NCI-H510A treated with DMSO at 0.1 percent for 48 hours (cell line): ENCODE measurements around the gene SMAD6.

ENCODE experiments used
- DNase-seq: peaks from one replicate; lab custom pipeline; 2025; lab: John Stamatoyannopoulos, UW

Gene SMAD6

DNA sequence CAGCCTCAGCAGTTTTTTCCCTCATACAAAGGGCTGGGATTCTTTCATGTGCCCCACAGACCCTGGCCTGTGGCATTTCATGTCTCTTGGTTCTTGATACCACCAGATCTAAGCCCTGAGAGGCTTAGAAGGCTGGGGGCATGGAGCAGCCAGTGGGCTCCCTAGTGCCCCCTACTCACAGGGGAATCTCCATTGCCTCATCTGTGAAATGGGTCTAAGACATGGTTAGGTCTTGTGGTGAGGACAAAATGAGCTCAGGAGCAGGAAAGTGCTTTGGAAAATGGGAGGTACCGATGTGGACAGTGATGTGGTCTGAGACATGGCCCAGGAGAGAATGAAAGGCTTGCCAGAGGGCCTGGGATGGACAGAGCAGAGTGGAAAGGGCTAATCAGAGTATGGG is 94.3 kb downstream of the SMAD6 start:
- DNase-seq = no peak

GRCh38 chr15:66797921-66798320 is 95.9 kb downstream of the SMAD6 start:
- no peak for DNase-seq

- no peak for DNase-seq
Observed at GRCh38 chr15:66798426-66799061, 96.5 kb downstream of the SMAD6 start.

GRCh38 chr15:66799242-66799641 is 97.2 kb downstream of the SMAD6 start:
- no peak for DNase-seq

DNA sequence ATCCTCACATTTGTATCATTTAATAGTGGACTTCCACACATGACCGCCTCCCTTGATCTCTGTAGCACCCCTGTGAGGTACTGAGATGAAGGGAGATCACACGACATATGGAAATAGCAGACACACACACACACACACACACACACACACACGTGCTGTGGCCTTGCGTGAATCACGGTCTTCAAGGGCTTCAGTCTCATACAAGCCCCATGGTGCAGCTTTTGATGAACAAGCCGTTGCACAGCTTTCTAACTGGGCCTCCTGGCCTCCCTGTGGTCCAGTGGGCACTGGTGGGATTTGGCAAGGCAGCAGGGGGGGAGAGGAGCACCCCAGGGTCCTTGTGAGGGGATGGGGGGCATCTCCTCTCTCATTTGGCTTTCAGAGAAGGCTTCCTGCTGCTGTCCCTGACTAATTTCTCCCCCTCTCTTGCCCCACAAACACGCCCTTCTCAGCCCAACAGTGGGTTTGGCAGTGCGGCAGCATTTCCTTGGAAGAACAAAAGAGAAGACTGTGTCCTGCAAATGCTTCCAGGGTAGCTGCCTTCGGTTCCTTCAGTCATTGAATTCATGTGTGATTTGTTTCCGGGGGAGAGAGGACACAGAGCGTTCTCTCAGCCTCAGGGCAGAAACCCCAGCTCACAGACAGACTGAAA is 98.7 kb downstream of the SMAD6 start:
- no peak for DNase-seq

DNA sequence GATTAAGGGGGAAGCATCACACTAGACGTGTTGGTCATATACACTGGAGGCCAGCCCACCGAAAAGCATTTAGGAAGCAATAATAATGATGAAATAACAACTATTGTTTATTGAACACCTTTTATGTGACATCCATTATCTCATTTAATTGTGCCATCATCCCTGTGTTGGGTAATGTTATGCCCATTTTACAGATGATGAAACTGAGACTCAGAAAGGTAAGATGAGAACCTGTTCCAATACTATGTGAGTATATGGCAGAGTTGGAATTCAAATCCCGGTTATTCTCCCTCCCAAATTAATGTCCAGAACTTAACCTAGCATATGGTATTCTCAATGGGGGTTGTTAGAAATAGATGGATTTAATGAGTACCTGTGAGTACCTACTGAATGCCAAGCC is 99.2 kb downstream of the SMAD6 start:
- DNase-seq = no peak

- DNase-seq = no peak
Observed at GRCh38 chr15:66802025-66803001, 100.3 kb downstream of the SMAD6 start.

DNA sequence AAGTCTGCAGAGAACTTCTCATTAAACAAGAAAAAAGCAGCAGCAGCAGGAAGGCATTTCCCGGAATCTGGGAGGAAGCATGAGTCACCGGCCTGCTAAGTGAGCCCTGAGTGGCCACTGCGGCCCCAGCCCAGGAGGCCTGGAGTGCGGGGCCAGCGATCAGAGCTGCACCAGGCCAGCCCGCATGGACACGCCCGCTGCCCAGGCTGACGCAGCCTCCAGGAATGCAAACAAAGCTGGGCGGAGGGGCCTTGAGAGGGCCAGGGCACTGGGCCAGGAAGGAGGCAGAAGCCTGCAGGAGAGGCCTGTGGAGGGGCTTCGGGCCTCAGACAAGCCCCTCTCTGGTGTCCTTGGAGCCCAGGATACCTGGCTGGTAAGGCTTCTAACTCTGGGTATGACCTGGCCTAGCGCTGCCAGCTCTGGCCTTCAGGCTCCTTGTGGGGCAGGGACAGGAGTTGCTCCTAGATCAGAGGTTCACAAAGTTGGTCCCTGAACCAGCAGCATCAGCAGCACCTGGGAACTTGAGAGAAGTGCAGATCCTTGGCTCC is 101.2 kb downstream of the SMAD6 start:
- no peak for DNase-seq

GRCh38 chr15:66803749-66804148 is 101.7 kb downstream of the SMAD6 start:
- DNase-seq = no peak

DNA sequence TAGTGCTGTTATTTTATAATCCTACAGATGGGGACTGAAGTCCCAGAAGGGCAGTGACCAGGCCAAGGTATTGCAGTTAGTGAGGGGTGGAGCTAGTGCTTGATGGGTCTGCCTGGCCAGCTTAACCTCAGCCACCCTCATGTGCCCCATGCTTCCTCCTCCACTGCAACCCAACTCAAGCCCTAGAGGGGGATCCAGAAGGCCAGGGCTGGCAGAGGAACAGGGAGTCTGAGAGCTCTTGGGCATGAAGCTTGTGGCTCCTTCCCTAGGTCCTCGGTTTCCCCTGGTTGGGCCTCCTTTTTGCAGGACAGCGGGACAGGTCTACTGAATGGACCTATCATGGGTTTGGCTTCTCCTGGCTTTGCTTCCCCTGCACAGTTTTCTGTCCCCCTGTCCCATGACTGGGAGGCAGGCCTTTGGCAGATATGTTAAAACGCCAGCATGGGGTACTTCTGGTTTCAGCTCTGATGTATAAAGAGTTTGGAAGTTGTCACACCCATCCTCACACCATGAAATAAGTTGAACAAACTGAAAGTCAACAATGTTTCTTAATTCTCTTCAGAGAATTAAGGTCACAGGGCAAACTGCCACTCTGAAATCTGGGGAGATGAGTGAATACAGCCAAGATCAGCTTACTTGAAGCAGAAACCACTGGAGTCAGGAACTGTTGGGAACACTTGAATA is 103.3 kb downstream of the SMAD6 start:
- no peak for DNase-seq

DNA sequence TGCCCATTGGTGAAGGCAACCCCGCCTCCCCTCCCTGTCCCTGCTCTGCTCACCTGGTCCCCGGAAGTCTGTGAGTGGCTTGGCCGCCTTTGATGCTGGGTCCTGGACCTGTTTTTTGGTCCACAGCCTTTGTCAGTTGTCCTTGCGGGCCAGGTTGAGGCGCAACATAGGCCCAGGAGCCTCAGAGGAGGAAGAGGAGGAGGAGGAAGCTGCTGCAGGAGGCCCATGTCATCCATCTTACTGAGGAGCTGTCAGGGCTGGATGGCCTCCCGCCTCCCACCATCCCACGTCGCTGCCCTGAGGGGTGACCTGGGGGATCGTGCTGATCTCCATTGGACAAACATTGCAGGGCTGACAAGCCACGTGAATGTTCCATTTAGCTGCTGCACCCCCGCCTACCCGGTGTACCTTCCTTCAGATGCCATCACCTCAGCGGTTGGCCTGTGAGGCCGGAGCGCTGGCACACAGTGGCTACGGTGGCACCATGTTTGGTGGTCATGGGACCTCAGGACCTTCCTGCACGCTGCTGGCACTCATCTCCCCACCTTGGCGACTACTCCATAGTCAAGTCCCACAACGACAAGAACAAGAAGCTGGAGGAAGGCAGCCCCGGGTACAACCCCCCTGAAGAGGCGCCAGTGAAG is 106.3 kb downstream of the SMAD6 start:
- DNase-seq = no peak

GRCh38 chr15:66809664-66810063 is 107.6 kb downstream of the SMAD6 start:
- DNase-seq = no peak

GRCh38 chr15:66815318-66815717 is 113.3 kb downstream of the SMAD6 start:
- no peak for DNase-seq

- no peak for DNase-seq
Observed at GRCh38 chr15:66816201-66816600, 114.2 kb downstream of the SMAD6 start.

DNA sequence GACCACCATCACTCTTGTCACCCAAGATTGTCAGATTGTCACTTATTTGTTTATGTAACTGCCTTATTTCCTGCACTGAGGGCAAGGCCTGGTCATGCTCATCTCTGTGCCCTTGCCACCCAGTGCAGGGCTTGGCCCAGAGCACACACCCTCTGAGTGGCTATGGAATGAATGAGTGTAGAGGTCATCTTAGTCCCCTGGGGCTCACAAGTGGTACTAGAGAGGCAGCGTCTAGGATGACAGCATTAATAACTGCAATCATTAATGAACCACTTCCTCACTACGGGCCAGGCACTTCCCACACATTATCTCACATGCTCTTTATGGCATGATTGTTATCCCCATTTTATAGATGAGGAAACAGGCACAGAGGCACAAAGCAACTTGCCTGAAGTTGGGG is 117.0 kb downstream of the SMAD6 start:
- no peak for DNase-seq

GRCh38 chr15:66820481-66821176 is 118.6 kb downstream of the SMAD6 start:
- DNase-seq = no peak

- DNase-seq = no peak
Observed at GRCh38 chr15:66821307-66821706, 119.3 kb downstream of the SMAD6 start.

DNA sequence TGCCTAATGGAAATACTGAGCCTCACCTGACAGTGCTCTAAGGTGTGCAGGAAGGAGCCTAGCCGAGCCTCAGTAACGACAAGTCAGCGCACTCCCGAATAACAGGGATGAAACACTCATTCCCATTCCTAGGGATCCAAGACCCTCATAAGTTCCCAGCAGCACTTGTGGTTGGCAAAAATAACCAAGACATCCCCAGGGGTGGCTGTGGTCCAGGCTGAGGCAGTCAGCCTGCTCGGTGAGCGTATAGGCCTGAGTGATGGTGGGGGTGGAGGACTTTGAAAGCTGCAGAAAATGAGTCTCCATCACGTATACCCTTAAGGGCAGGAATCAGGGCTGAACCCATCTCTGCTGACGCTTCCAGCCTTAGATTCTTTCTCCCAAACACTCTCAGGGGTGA is 120.1 kb downstream of the SMAD6 start:
- DNase-seq = no peak

- no peak for DNase-seq
Observed at GRCh38 chr15:66822576-66822975, 120.5 kb downstream of the SMAD6 start.

DNA sequence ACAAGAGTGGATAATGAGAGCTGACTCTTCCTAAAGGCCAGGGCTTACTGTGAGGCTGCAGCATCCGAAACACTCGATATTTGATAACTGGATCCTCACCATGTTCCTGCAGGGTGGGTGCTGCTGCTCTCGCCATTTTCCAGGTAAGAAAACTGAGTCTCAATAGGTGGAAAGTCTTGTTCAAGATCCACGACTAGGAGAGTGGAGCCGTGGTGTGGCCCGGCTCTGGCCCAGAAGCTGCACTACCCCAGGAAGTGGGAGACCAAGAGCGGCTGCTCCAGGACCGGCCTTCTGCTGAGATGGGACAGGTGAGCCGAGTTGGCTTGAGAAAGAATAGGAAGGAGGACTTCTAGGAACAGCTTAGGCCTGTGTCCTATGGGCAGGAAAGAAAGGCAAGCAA is 121.6 kb downstream of the SMAD6 start:
- no peak for DNase-seq

DNA sequence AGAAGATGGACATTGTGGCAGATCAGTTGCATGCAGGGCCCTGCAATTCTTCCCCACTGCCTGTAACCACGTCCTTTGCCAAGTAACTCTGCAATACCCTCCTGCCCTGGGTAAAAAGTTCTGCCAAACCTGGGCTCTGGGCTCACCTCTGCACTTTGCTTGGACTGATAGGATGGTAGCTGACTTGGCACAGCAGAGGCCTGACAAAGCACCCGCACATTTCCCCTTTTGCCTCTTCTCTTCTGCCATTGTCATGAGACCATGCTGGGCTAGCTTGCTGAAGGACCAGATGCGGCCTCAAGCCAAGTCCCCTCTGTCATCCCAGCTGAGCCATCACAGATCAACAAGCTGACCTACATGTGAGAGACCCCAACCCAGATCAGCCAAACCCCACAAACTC is 122.4 kb downstream of the SMAD6 start:
- DNase-seq = no peak
